ENCODE results near the gene JAM3. TPM values are rescaled to one million over a fixed set of nuclear protein-coding genes. Genes with fewer than 3 reads are reported as not detected.

JAM3 gene
- total RNA-seq, 1 donor: 61.6 TPM

DNA sequence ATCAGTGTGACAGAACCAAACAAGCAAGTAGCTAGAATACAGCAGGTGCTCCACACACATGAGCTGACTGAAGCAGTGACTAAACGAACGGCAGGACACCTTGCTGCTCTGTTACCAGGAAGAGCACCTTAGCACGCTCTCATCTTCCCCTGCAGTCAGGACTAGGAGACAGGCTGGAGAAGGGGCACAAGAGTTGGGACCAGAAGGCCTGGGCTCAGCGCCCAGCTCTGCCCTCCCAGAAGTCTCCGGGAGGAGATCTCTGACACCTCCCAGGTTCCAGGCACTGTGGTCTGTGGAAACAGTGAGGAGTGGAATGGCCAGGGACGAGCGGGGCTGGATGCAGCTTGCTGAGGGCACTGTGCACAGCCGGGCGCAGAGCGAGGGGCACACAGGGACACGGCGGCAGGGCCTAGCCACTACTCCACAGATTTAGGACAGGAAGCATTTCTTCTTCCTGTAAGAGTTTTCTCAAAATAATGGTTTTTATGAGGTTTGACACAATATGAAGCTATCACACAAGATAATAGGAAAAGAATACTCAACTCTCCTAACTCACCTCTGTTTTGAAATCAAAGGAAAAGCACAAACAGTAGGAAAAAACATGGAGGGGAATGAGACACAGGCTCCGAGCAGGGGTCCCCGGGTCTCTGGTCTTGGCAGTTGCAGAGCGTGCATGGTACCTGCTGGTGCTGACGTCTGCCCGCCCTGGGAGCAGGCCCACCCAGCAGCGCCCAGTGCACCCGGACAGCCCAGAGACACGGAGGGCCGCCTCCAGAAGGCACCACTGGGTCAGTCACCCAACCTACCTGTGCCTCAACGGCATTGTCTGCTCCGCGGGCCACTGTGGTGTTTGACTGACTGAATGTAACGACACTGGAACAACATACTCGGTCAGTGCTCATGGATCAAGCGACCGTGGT is 87.3 kb downstream of the JAM3 start:
- H3K4me3 ChIP-seq (ENCODE audit: low read depth, low read length): no peak overlapping the region
- no peak for DNase-seq (ENCODE audit: low read depth)
- TF ChIP-seq CTCF (IDR thresholded peaks at IDR 0.05; ENCODE audit: insufficient read depth, low read length): no peak

DNA sequence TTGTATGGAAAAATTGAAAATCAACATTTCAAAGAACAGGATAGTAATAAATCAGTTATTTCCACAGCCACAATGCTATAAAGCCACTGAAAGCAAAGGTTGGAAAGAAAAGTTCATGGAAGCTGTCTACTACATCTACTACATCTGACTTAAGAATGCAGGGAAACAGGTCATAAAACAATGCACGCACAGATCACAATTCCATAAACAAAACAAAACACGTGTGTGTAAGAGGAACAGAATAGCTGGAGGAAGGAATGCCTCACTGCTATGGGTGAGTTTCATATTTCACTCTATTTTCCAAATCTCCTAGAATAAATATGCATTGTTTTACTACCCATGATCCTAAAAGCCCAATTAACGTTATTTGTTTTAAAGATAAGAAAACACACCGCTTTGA is 88.6 kb downstream of the JAM3 start:
- no peak for DNase-seq (ENCODE audit: low read depth)
- no peak overlapping the region for H3K4me3 ChIP-seq (ENCODE audit: low read depth, low read length)
- TF ChIP-seq CTCF (IDR thresholded peaks at IDR 0.05; ENCODE audit: insufficient read depth, low read length): no peak

DNA sequence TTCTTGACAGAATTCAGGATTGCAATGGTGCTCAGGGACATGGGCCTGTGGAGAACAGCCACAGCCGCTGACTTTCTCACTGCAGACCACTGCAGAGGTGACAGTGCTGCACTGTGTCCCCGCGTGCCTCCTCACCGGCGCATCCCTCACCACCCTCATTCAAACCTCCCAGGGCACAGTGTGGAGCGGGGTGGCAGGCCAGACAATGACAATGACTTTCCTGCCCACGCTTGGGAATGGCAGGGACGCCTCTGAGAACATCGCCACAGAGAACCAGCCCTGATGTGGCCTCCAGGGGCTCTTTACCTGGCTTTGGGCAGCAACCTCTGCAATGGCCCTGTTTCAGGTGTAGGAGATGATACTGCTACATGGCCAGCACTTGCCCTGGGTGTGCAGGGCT is 89.2 kb downstream of the JAM3 start:
- TF ChIP-seq CTCF (IDR thresholded peaks at IDR 0.05; ENCODE audit: insufficient read depth, low read length): no peak
- DNase-seq (ENCODE audit: low read depth): no peak
- H3K4me3 ChIP-seq (ENCODE audit: low read depth, low read length): no peak overlapping the region

DNA sequence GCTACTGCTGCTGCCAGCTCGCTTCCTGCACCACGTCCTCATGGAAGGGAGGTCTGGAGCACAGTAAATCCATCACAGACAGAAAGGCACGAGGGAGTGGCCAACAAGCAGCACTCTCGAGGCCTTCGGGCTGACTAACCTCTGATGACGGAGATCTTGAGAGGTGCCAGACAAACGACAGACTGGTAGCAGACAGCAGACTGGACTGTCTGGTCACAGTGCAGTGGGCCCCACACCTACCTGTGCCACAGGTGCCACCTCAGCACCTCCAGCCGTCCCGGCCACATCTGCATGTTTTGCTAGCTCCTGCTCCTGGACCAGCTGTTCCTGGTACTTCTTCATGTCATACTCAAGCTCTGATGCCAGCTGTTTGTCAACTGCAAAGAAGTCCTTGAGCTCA is 90.8 kb downstream of the JAM3 start:
- no peak overlapping the region for H3K4me3 ChIP-seq (ENCODE audit: low read depth, low read length)
- no peak for DNase-seq (ENCODE audit: low read depth)
- TF ChIP-seq CTCF (IDR thresholded peaks at IDR 0.05; ENCODE audit: insufficient read depth, low read length): no peak

DNA sequence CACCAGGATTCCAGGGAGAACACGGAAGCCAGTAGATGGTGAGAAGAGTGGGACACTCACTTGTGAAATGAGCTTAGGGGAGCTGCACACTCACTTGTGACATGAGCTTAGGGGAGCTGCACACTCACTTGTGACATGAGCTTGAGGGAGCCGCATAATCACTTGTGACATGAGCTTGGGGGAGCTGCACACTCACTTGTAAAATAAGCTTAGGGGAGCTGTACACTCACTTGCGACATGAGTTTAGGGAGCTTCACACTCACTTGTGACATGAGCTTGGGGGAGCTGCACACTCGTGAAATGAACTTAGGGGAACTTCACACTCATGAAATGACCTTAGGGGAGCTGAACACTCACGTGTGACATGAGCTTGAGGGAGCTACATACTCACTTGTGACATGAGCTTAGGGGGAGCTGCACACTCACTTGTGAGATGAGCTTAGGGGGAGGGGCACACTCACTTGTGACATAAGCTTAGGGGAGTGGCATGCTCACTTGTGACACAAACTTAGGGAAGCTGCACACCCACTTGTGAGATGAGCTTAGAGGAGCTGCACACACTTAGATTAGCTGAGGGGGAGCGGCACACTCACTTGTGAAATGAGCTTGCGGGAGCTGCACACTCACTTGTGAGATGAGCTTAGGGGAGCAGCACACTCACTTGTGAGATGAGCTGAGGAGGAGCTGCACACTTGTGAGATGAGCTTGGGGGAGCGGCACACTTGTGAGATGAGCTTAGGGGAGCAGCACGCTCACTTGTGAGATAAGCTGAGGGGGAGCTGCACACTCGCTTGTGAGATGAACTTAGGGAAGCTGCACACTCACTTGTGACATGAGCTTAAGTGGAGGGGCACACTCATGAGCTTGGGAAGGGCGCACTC is 95.9 kb downstream of the JAM3 start:
- TF ChIP-seq CTCF (IDR thresholded peaks at IDR 0.05; ENCODE audit: insufficient read depth, low read length): no peak
- H3K4me3 ChIP-seq (ENCODE audit: low read depth, low read length): no peak overlapping the region
- DNase-seq (ENCODE audit: low read depth): no peak

DNA sequence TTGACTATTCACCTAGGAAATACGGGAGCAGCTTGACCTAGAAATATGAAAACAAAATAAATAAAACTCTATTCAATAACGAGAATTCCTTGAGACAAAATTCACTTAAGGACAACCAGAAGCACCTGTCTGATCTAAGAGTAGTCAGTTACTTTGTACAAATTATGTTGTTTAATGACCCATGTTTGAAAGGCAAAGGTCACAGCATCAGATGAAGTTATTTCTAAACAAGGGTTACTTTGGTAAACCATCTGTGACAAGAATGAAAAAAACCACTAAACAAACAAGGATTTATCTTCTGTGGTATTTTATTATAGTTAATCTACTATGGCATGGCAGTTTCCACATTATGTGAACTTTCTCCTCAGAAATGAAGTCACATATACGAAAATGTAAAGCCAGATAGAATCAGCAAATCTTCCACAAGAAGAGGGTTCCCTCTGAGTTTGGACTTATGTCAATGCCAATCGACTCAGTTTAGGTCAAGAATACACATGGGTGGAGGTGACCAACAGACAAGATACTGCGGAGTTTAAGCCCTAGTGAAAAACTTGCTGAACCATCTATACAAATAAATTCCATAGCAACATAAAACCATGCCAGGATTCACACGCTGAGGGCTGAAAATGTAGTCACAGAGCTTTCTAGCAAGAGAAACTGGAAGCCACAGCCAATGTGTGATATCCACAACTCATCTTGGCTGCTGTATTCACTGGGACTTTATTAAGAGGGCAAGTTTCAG is 101.5 kb downstream of the JAM3 start:
- DNase-seq (ENCODE audit: low read depth): no peak
- TF ChIP-seq CTCF (IDR thresholded peaks at IDR 0.05; ENCODE audit: insufficient read depth, low read length): no peak
- no peak overlapping the region for H3K4me3 ChIP-seq (ENCODE audit: low read depth, low read length)

All from fibroblast of the aortic adventitia (primary cell).